GM12801 (cell line): ENCODE results near the gene B3GNT8.

Experiments
- CTCF ChIP-seq: IDR thresholded peaks from one replicate; pipeline ENCODE4 v1.5.1; 2011; ENCODE audit warnings: control low read depth; ENCODE audit not compliant: insufficient read length; ENCODE audit errors: extremely low read depth

Gene B3GNT8

GRCh38 chr19:41449865-41450178 lies 22.6 kb upstream of the B3GNT8 start:
- no peak for TF ChIP-seq CTCF

- TF ChIP-seq CTCF: peak; percentile 78
These were observed 22.1 kb upstream of the B3GNT8 start for GRCh38 chr19:41449079-41449864.

- TF ChIP-seq CTCF: no peak
These were observed 20.7 kb upstream of the B3GNT8 start for GRCh38 chr19:41447732-41448332.

- no peak for TF ChIP-seq CTCF
These were observed 18.4 kb upstream of the B3GNT8 start for GRCh38 chr19:41445575-41445974.

GRCh38 chr19:41443813-41444455 lies 16.8 kb upstream of the B3GNT8 start:
- no peak for TF ChIP-seq CTCF

- no peak for TF ChIP-seq CTCF
These were observed 15.5 kb upstream of the B3GNT8 start, which contains the start of gene ERICH4 for GRCh38 chr19:41442473-41443355. ERICH4 (plus strand) TSS chr19:41443156; CDS start chr19:41443170, 14 bp downstream.

- no peak for TF ChIP-seq CTCF
These were observed 14.3 kb upstream of the B3GNT8 start for GRCh38 chr19:41441321-41441945.
